ENCODE measurements around the gene CCM2.

Gene CCM2

GRCh38 chr7:45035371-45035770 is 35.4 kb downstream of the CCM2 start:
- no peak for DNase-seq (ENCODE audit: low spot score)

GRCh38 chr7:45035893-45036292 is 35.9 kb downstream of the CCM2 start:
- no peak for DNase-seq (ENCODE audit: low spot score)

- no peak for DNase-seq (ENCODE audit: low spot score)
Observed at GRCh38 chr7:45036317-45036716, 36.3 kb downstream of the CCM2 start.

GRCh38 chr7:45036796-45037195 is 36.8 kb downstream of the CCM2 start:
- no peak for DNase-seq (ENCODE audit: low spot score)

- no peak for DNase-seq (ENCODE audit: low spot score)
Observed at GRCh38 chr7:45037876-45038275, 37.9 kb downstream of the CCM2 start.

GRCh38 chr7:45039106-45039505 is 39.1 kb downstream of the CCM2 start:
- DNase-seq (ENCODE audit: low spot score): no peak

GRCh38 chr7:45044338-45044737 is 44.3 kb downstream of the CCM2 start:
- DNase-seq (ENCODE audit: low spot score): no peak

GRCh38 chr7:45048748-45049147 is 48.7 kb downstream of the CCM2 start:
- DNase-seq (ENCODE audit: low spot score): no peak

- no peak for DNase-seq (ENCODE audit: low spot score)
Observed at GRCh38 chr7:45050198-45050597, 50.2 kb downstream of the CCM2 start.

GRCh38 chr7:45052011-45052410 is 52.0 kb downstream of the CCM2 start:
- no peak for DNase-seq (ENCODE audit: low spot score)

GRCh38 chr7:45053401-45053800 is 53.4 kb downstream of the CCM2 start:
- DNase-seq (ENCODE audit: low spot score): no peak

GRCh38 chr7:45053941-45054340 is 53.9 kb downstream of the CCM2 start:
- DNase-seq (ENCODE audit: low spot score): no peak

GRCh38 chr7:45054442-45054841 is 54.4 kb downstream of the CCM2 start:
- DNase-seq (ENCODE audit: low spot score): no peak

GRCh38 chr7:45055016-45055415 is 55.0 kb downstream of the CCM2 start:
- no peak for DNase-seq (ENCODE audit: low spot score)

GRCh38 chr7:45055594-45056219 is 55.7 kb downstream of the CCM2 start:
- DNase-seq (ENCODE audit: low spot score): no peak

- no peak for DNase-seq (ENCODE audit: low spot score)
Observed at GRCh38 chr7:45057878-45058277, 57.9 kb downstream of the CCM2 start.

GRCh38 chr7:45060295-45060694 is 60.3 kb downstream of the CCM2 start:
- DNase-seq (ENCODE audit: low spot score): no peak

- no peak for DNase-seq (ENCODE audit: low spot score)
Observed at GRCh38 chr7:45061352-45061751, 61.4 kb downstream of the CCM2 start.

- no peak for DNase-seq (ENCODE audit: low spot score)
Observed at GRCh38 chr7:45061806-45062425, 61.9 kb downstream of the CCM2 start.

- no peak for DNase-seq (ENCODE audit: low spot score)
Observed at GRCh38 chr7:45064047-45064725, 64.2 kb downstream of the CCM2 start.

- no peak for DNase-seq (ENCODE audit: low spot score)
Observed at GRCh38 chr7:45065031-45065995, 65.3 kb downstream of the CCM2 start.

- no peak for DNase-seq (ENCODE audit: low spot score)
Observed at GRCh38 chr7:45066409-45066808, 66.4 kb downstream of the CCM2 start.
